PC-9 (cell line): ENCODE data around the gene SRGAP1. TPM values are rescaled to one million over a fixed set of nuclear protein-coding genes. Genes with fewer than 3 reads are reported as not detected.

Experiments
- BruUV-seq: library from RNA; stranded (reverse); fragments of 400-500 nt; replicated peaks from 2 replicates; lab custom pipeline; 2021; lab: Mats Ljungman, UMichigan
- CTCF ChIA-PET: fragments of 300-600 bp; sonication (Branson Sonifier 250); formaldehyde crosslinking; loops from one replicate; lab custom pipeline; 2022; ENCODE audit warnings: antibody characterized with exemption; lab: Charles Lee
- POLR2A ChIA-PET: fragments of 300-600 bp; sonication (Branson Sonifier 250); formaldehyde crosslinking; loops from one replicate; lab custom pipeline; 2022; ENCODE audit warnings: antibody characterized with exemption; ENCODE audit not compliant: unreplicated experiment; lab: Charles Lee
- DNase-seq, 2 experiments: peaks; one replicate each; pipeline versions ENCODE4 v3.0.0 to v3.0.0-alpha.2; 2015 to 2022; ENCODE audit warnings: mixed read lengths in 1 of 2
- H2AFZ ChIP-seq: fragments of 200-600 bp; sonication (generic); 2 replicates; pipeline ENCODE4 v1.8.1; 2017; ENCODE audit warnings: antibody characterized with exemption
- H3F3A ChIP-seq: fragments of 200-600 bp; sonication (generic); 2 replicates; pipeline ENCODE4 v1.8.1; 2017; ENCODE audit warnings: antibody characterized with exemption, mild to moderate bottlenecking, low read depth; ENCODE audit not compliant: insufficient read depth
- H3K27ac ChIP-seq: fragments of 200-600 bp; sonication (generic); 2 replicates; pipeline ENCODE4 v1.6.1; 2016; ENCODE audit warnings: mixed run types
- H3K27me3 ChIP-seq: fragments of 200-600 bp; sonication (generic); 2 replicates; pipeline ENCODE4 v1.6.1; 2016; ENCODE audit warnings: low read depth, mixed run types; ENCODE audit not compliant: insufficient read depth
- H3K36me3 ChIP-seq: fragments of 200-600 bp; sonication (generic); 2 replicates; pipeline ENCODE4 v1.6.1; 2016; ENCODE audit warnings: low read depth, mixed run types
- H3K4me1 ChIP-seq: fragments of 200-600 bp; sonication (generic); replicated peaks from 2 replicates; pipeline ENCODE4 v1.6.1; 2016; ENCODE audit warnings: mixed run types; ENCODE audit not compliant: insufficient read depth
- H3K4me2 ChIP-seq: fragments of 200-600 bp; sonication (generic); 2 replicates; pipeline ENCODE4 v1.6.1; 2017; ENCODE audit warnings: mixed run types
- H3K4me3 ChIP-seq: fragments of 200-600 bp; sonication (generic); 2 replicates; pipeline ENCODE4 v1.6.1; 2016; ENCODE audit warnings: mixed run types
- H3K79me2 ChIP-seq: fragments of 200-600 bp; sonication (generic); 2 replicates; pipeline ENCODE4 v1.6.1; 2017; ENCODE audit warnings: low read depth, mixed run types
- H3K9me2 ChIP-seq: fragments of 200-600 bp; sonication (generic); 2 replicates; pipeline ENCODE4 v1.8.1; 2017; ENCODE audit warnings: mild to moderate bottlenecking; ENCODE audit not compliant: insufficient read depth
- H3K9me3 ChIP-seq: fragments of 200-600 bp; sonication (generic); 2 replicates; pipeline ENCODE4 v1.8.1; 2016; ENCODE audit warnings: low read depth; ENCODE audit not compliant: insufficient read depth
- H4K20me1 ChIP-seq: fragments of 200-600 bp; sonication (generic); 2 replicates; pipeline ENCODE4 v1.8.1; 2017; ENCODE audit not compliant: insufficient read depth
- CTCF ChIP-seq: fragments of 200-600 bp; sonication (generic); conservative IDR thresholded peaks from 2 replicates; pipeline ENCODE4 v1.6.1; 2017; ENCODE audit warnings: mixed run types, antibody characterized with exemption, mild to moderate bottlenecking, moderate library complexity
- EZH2 ChIP-seq: fragments of 200-600 bp; sonication (generic); IDR thresholded peaks from 2 replicates; pipeline ENCODE4 v1.8.0; 2017; ENCODE audit warnings: antibody characterized with exemption, low read depth
- intact Hi-C: fragments of 100-400 bp; cut with micrococcal nuclease; formaldehyde crosslinking; loops from one replicate; pipeline ENCODE4 v1.10.0; 2022; ENCODE audit not compliant: unreplicated experiment
- total RNA-seq: library from RNA; stranded (reverse); gene quantifications from 2 replicates; pipeline ENCODE4 v1.2.3, GENCODE V29; 2021

SRGAP1 gene
- total RNA-seq, 1 experiment from 2014 or later, result 24.5 TPM

DNA sequence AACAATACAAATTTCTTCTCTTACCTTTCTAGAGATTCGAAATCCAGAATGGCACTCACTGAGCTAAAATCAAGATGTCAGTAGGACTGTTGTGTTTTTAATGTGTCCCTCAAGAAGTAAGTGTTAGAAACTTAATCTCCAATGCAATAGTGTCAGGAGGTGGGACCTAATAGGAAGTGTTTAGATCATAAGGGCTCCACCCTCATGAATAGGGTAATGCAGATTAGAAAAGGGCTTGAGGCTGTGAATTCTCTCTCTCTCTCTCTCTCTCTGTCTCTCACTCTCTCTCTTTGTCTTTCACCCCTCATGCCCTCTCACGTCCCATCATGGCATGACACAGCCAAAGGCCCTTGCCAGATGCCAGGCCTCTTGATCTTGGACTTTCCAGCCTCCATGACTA, 15.6 kb upstream of the SRGAP1 start:
- peaks cover 3% of the 10 kb centered on the region; the same call in 1 of the 2 replicates for H3K9me3 ChIP-seq
- intact Hi-C loops, result loop anchor here (5.0 kb wide), 1 partner anchor 868 kb away; no protein-coding TSS in a partner anchor
- CTCF ChIA-PET, result no interaction called here

DNA sequence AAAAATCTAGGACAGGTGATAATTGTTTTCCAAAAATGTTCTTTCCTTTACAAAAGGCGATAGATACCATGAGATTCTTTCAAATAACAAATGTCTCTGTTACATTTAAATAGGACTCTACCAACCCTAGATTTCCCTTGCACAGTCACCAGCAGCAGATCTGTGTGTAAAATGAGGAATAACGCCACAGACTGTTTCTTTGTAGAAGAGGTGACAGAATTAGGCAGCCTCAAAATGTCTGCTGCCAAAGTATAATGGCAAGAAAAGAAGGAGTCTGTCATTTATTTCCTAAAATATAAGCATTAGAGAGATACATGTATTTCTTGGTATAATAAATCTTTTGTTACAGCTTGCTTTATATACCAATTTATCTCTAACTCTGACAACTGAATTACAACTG, 8.5 kb upstream of the SRGAP1 start:
- no peak overlapping the region for H2AFZ ChIP-seq
- no peaks in the 10 kb centered on the region for H4K20me1 ChIP-seq
- intact Hi-C loops, result no loop called here
- no peaks in the 10 kb centered on the region for H3K4me1 ChIP-seq
- BruUV-seq, result no TSS peak
- DNase-seq, result no peak
- no peak for TF ChIP-seq CTCF
- ChIA-PET POLR2A (interaction anchor here (0.6 to 0.7 kb wide), 2 partner anchors 406 to 592 kb away, joined by 3 to 4 read pairs; no protein-coding TSS in a partner anchor), CTCF (no interaction called here)
- no peak overlapping the region for H3K4me3 ChIP-seq
- H3K9me3 ChIP-seq, result no peaks in the 10 kb centered on the region
- H3K27ac ChIP-seq, result no peak overlapping the region
- H3K36me3 ChIP-seq, result no peaks in the 10 kb centered on the region
- H3K4me2 ChIP-seq, result no peak overlapping the region
- no peaks in the 10 kb centered on the region for H3K27me3 ChIP-seq
- no peaks in the 10 kb centered on the region for H3K9me2 ChIP-seq
- no peaks in the 10 kb centered on the region for H3K79me2 ChIP-seq
- no peaks in the 10 kb centered on the region for H3F3A ChIP-seq

More for the DNA sequence above, 15.6 kb upstream of the SRGAP1 start:
- H4K20me1 ChIP-seq, result no peaks in the 10 kb centered on the region
- DNase-seq, result no peak
- no TSS peak for BruUV-seq
- TF ChIP-seq EZH2 (no peak), CTCF (no peak)
- no peak overlapping the region for H3K4me3 ChIP-seq
- no peaks in the 10 kb centered on the region for H3K36me3 ChIP-seq
- no peaks in the 10 kb centered on the region for H3K79me2 ChIP-seq
- POLR2A ChIA-PET, result no interaction called here
- H3K27ac ChIP-seq, result no peak overlapping the region
- no peaks in the 10 kb centered on the region for H3K27me3 ChIP-seq
- no peaks in the 10 kb centered on the region for H3K9me2 ChIP-seq
- H2AFZ ChIP-seq, result no peak overlapping the region
- no peaks in the 10 kb centered on the region for H3K4me1 ChIP-seq
- no peaks in the 10 kb centered on the region for H3F3A ChIP-seq
- no peak overlapping the region for H3K4me2 ChIP-seq

DNA sequence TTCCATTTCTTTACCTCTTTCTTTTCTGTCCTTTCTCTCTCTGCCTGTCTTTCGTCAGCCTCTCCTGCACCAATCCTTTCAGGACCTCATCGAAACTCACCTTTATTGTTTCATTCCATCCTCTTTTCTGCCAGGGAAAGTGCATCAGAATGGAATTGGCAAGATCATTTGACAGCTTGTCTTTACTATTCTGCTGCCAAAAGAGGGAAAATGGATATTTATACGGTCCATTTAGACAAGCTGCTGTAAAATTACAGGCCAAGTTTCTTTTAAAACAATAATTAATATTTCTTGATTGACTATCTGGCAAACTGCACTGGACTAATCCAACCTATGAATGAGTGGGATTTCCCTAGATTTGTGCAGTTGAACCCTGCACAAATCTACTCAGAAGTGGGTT, 7.6 kb upstream of the SRGAP1 start:
- H2AFZ ChIP-seq, result no peak overlapping the region
- no peak overlapping the region for H3K4me2 ChIP-seq
- CTCF ChIA-PET, result interaction anchor here (0.5 kb wide), 1 partner anchor 10 kb away, joined by 3 read pairs; no protein-coding TSS in a partner anchor
- H3F3A ChIP-seq, result no peaks in the 10 kb centered on the region
- no peak overlapping the region for H3K27ac ChIP-seq
- no peaks in the 10 kb centered on the region for H4K20me1 ChIP-seq
- no peaks in the 10 kb centered on the region for H3K36me3 ChIP-seq
- DNase-seq, result no peak
- intact Hi-C loops, result no loop called here
- H3K27me3 ChIP-seq, result no peaks in the 10 kb centered on the region
- no peak for TF ChIP-seq EZH2
- no peak for TF ChIP-seq CTCF
- no peaks in the 10 kb centered on the region for H3K9me3 ChIP-seq
- H3K9me2 ChIP-seq, result no peaks in the 10 kb centered on the region
- H3K79me2 ChIP-seq, result no peaks in the 10 kb centered on the region
- BruUV-seq, result no TSS peak
- H3K4me3 ChIP-seq, result no peak overlapping the region
- H3K4me1 ChIP-seq, result no peaks in the 10 kb centered on the region
- POLR2A ChIA-PET, result interaction anchor here (0.7 kb wide), 1 partner anchor 591 kb away, joined by 4 read pairs; no protein-coding TSS in a partner anchor
